HEK293 (cell line): ENCODE measurements around the gene PCDHGC4.

ENCODE experiments used
- CTCF ChIA-PET: fragments of 350-600 bp; formaldehyde crosslinking; extraction: SDS; loops from one replicate; lab custom pipeline; 2021; ENCODE audit warnings: antibody characterized with exemption; lab: Yijun Ruan, JAX
- POLR2A ChIA-PET: fragments of 300-600 bp; formaldehyde crosslinking; extraction: SDS; loops from one replicate; lab custom pipeline; 2020; ENCODE audit warnings: antibody characterized with exemption, inconsistent platforms; lab: Yijun Ruan, JAX
- H3K27ac ChIP-seq: fragments of 200-500 bp; sonication (Bioruptor generic); 2 replicates; pipeline ENCODE4 v1.5.1; 2014; ENCODE audit warnings: low read depth, low read length, control low read depth, inconsistent platforms; ENCODE audit errors: extremely low read depth
- H3K36me3 ChIP-seq, 2 experiments: fragments of 200-500 bp in 1 of 2; sonication (Bioruptor generic) in 1 of 2; 1 replicate in 1 of 2; 2 replicates in 1 of 2; pipeline ENCODE4 v1.5.1; 2014 to 2017; ENCODE audit warnings: inconsistent platforms in 2 of 2, low read length in 2 of 2; ENCODE audit not compliant: control insufficient read depth in 2 of 2, insufficient read depth in 1 of 2
- H3K4me1 ChIP-seq: fragments of 200-500 bp; sonication (Bioruptor generic); 2 replicates; pipeline ENCODE4 v1.5.1; 2014; ENCODE audit warnings: mild to moderate bottlenecking, low read length, inconsistent platforms; ENCODE audit not compliant: control insufficient read depth, insufficient read depth
- H3K4me3 ChIP-seq: 2 replicates; pipeline ENCODE4 v1.5.1; 2011; ENCODE audit warnings: low read depth, mild to moderate bottlenecking, control low read depth, low read length, moderate library complexity
- H3K9me3 ChIP-seq: fragments of 200-500 bp; sonication (Bioruptor generic); 2 replicates; pipeline ENCODE4 v1.5.1; 2014; ENCODE audit warnings: low read depth, low read length, inconsistent platforms; ENCODE audit not compliant: control insufficient read depth, insufficient read depth
- PRDM1 ChIP-seq: fragments of 450-650 bp; formaldehyde crosslinking; IDR thresholded peaks from 2 replicates; pipeline ENCODE4; 2016; ENCODE audit warnings: missing biosample characterization, missing genetic modification characterization
- RBAK ChIP-seq: fragments of 450-650 bp; formaldehyde crosslinking; IDR thresholded peaks from 2 replicates; pipeline ENCODE4 v1.5.1; 2016; ENCODE audit warnings: missing biosample characterization, missing genetic modification characterization
- SP2 ChIP-seq: fragments of 450-650 bp; formaldehyde crosslinking; IDR thresholded peaks from 2 replicates; pipeline ENCODE4 v1.5.1; 2016; ENCODE audit warnings: missing biosample characterization, missing genetic modification characterization
- SP7 ChIP-seq: fragments of 450-650 bp; formaldehyde crosslinking; IDR thresholded peaks from 2 replicates; pipeline ENCODE4 v1.5.1; 2016; ENCODE audit warnings: missing biosample characterization, missing genetic modification characterization
- ZBTB20 ChIP-seq: fragments of 450-650 bp; formaldehyde crosslinking; IDR thresholded peaks from 2 replicates; pipeline ENCODE4 v1.5.1; 2016; ENCODE audit warnings: missing biosample characterization, missing genetic modification characterization
- ZBTB8A ChIP-seq: fragments of 450-650 bp; formaldehyde crosslinking; IDR thresholded peaks from 2 replicates; pipeline ENCODE4 v1.5.1; 2016; ENCODE audit warnings: missing biosample characterization, missing genetic modification characterization
- ZFP69B ChIP-seq: fragments of 450-650 bp; formaldehyde crosslinking; IDR thresholded peaks from 2 replicates; pipeline ENCODE4 v1.5.1; 2016; ENCODE audit warnings: missing biosample characterization, missing genetic modification characterization
- ZNF10 ChIP-seq: fragments of 450-650 bp; formaldehyde crosslinking; IDR thresholded peaks from 2 replicates; pipeline ENCODE4 v1.5.1; 2017; ENCODE audit warnings: missing biosample characterization, missing genetic modification characterization
- ZNF133 ChIP-seq: fragments of 450-650 bp; formaldehyde crosslinking; IDR thresholded peaks from 2 replicates; pipeline ENCODE4 v1.5.1; 2016; ENCODE audit warnings: missing biosample characterization, missing genetic modification characterization
- ZNF138 ChIP-seq: fragments of 450-650 bp; formaldehyde crosslinking; IDR thresholded peaks from 2 replicates; pipeline ENCODE4 v1.5.1; 2016; ENCODE audit warnings: missing biosample characterization, missing genetic modification characterization, borderline replicate concordance
- ZNF175 ChIP-seq: fragments of 450-650 bp; formaldehyde crosslinking; IDR thresholded peaks from 2 replicates; pipeline ENCODE4 v1.5.1; 2016; ENCODE audit warnings: missing biosample characterization, missing genetic modification characterization
- ZNF654 ChIP-seq: fragments of 450-650 bp; formaldehyde crosslinking; IDR thresholded peaks from 2 replicates; pipeline ENCODE4 v1.5.1; 2016; ENCODE audit warnings: low read depth, missing biosample characterization, missing genetic modification characterization
- ZNF677 ChIP-seq: fragments of 450-650 bp; IDR thresholded peaks from 2 replicates; pipeline ENCODE4 v1.5.0; 2018; ENCODE audit warnings: missing biosample characterization, mild to moderate bottlenecking, missing genetic modification characterization, moderate library complexity
- ZNF707 ChIP-seq: fragments of 450-650 bp; formaldehyde crosslinking; IDR thresholded peaks from 2 replicates; pipeline ENCODE4 v1.5.1; 2016; ENCODE audit warnings: missing biosample characterization, missing genetic modification characterization
- ZNF785 ChIP-seq: fragments of 450-650 bp; formaldehyde crosslinking; IDR thresholded peaks from 2 replicates; pipeline ENCODE4 v1.5.1; 2016; ENCODE audit warnings: missing biosample characterization, missing genetic modification characterization
- TF ChIP-seq, protein P1 (sequence below): fragments of 450-650 bp; formaldehyde crosslinking; IDR thresholded peaks from 2 replicates; pipeline ENCODE4 v1.5.1; 2017; ENCODE audit warnings: missing biosample characterization, missing genetic modification characterization
- TF ChIP-seq, protein P2 (sequence below): sonication (generic); formaldehyde crosslinking; IDR thresholded peaks from 2 replicates; pipeline ENCODE4 v1.8.1; 2022; ENCODE audit warnings: mild to moderate bottlenecking, moderate library complexity, missing genetic modification reagents
- TF ChIP-seq, protein P3 (sequence below): IDR thresholded peaks from 2 replicates; pipeline ENCODE4 v1.6.1; 2011; ENCODE audit warnings: mild to moderate bottlenecking, low read depth, low read length, borderline replicate concordance
- TF ChIP-seq, protein P4 (sequence below): fragments of 450-650 bp; formaldehyde crosslinking; IDR thresholded peaks from 2 replicates; pipeline ENCODE4 v1.5.1; 2016; ENCODE audit warnings: missing biosample characterization, missing genetic modification characterization

PCDHGC4 gene

DNA sequence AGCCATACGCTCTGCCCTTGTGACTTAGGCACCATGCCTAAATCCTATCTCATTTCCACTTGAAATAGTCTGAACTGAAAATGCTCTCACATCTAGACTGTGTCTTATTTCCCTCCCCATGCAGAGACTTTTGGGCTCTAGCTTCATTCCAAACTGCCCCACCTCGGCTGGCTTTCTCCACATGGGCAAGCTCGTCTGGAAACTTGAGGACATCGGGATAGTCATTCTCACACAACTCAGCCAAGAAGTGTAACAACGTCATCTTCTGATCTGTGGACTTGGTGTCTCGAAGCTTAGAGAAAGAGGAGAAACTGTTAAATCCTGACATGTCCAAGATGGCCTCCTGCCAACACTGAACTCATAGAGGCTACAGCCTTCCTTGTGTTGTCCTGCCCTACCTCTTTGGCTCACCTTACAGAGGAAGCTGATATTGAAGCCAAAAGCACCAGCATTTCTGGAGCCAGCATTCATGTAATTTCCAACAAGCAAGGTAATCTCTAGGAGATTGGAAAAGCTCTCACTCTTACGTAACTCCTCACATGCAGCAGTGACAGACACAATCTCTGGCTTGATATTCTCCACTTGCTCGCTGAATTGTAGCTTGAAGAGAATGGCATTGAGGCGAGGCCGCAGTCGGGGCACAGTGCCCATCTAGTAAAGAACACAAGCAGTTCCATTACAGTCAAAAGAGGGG is 43.6 kb downstream of the PCDHGC4 start:
- ChIA-PET POLR2A (no interaction called here), CTCF (interaction anchor here (0.5 to 10.9 kb wide), 9 partner anchors 26 to 610 kb away, joined by 3 to 160 read pairs (median 4); partner anchors contain the start of genes PCDHGA10, PCDHGA11, PCDHGB7 and PCDHGC3)
- TF ChIP-seq ZNF785 (tag by site-specific recombination), result no peak
- H3K9me3 ChIP-seq, result no peaks in the 10 kb centered on the region
- H3K27ac ChIP-seq, result no peak overlapping the region
- no peak overlapping the region for H3K4me3 ChIP-seq
- peaks cover 33 to 81% of the 10 kb centered on the region in 2 experiments for H3K36me3 ChIP-seq
- H3K4me1 ChIP-seq, result peaks cover 3% of the 10 kb centered on the region; the same call in 1 of the 2 replicates

DNA sequence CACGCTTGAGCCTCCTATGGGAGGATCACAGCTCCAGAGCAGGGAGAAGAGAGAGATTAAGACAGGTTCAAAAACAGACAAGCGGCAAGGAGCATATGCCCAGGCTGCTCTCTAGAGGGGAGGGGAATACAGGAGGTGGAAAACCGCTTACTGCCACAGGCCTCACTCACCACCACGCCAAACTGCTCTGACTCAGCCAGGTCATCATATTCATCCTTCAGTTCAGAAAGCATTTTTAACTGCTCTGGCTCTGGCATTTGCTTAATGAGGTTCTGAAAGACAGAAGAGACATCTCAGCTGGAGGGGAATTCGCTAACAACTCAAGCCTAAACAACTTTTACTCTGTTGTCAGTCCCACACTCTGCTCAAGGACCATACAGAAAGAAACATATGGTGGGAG is 44.2 kb downstream of the PCDHGC4 start:
- Histone ChIP-seq H3K4me1 (peaks cover 3% of the 10 kb centered on the region; the same call in 1 of the 2 replicates), H3K9me3 (no peaks in the 10 kb centered on the region), H3K27ac (no peak overlapping the region), H3K36me3 (peaks cover 38 to 81% of the 10 kb centered on the region in 2 experiments), H3K4me3 (no peak overlapping the region)
- ChIA-PET POLR2A (no interaction called here), CTCF (interaction anchor here (0.5 to 10.9 kb wide), 4 partner anchors 26 to 136 kb away, joined by 3 to 160 read pairs (median 4); partner anchors contain the start of genes PCDHGA10, PCDHGA11 and PCDHGB7)
- TF ChIP-seq ZNF133 (tag by site-specific recombination) (no peak), RBAK (tag by site-specific recombination) (no peak), ZNF677 (tag by site-specific recombination) (no peak), ZNF138 (tag by site-specific recombination) (no peak), ZNF707 (no peak), SP7 (tag by site-specific recombination) (no peak)

DNA sequence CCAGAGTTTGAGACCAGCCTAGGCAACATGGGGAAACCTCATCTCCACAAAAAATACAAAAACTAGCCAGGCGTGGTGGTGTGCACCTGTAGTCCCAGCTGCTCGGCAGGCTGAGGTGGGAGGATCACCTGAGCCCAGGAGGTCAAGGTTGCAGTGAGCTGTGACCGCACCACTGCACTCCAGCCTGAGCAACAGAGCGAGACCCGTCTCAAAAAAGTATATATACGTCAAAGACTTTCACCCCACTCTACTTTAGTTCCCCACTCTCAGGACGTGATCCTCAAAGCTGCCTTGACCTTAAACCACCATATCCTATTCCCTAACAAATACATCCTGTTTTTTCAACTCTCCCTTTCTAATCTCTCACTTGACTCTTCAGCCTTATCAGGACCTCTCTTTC is 45.0 kb downstream of the PCDHGC4 start:
- TF ChIP-seq, protein P1, sequence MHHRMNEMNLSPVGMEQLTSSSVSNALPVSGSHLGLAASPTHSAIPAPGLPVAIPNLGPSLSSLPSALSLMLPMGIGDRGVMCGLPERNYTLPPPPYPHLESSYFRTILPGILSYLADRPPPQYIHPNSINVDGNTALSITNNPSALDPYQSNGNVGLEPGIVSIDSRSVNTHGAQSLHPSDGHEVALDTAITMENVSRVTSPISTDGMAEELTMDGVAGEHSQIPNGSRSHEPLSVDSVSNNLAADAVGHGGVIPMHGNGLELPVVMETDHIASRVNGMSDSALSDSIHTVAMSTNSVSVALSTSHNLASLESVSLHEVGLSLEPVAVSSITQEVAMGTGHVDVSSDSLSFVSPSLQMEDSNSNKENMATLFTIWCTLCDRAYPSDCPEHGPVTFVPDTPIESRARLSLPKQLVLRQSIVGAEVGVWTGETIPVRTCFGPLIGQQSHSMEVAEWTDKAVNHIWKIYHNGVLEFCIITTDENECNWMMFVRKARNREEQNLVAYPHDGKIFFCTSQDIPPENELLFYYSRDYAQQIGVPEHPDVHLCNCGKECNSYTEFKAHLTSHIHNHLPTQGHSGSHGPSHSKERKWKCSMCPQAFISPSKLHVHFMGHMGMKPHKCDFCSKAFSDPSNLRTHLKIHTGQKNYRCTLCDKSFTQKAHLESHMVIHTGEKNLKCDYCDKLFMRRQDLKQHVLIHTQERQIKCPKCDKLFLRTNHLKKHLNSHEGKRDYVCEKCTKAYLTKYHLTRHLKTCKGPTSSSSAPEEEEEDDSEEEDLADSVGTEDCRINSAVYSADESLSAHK (tag by site-specific recombination), result no peak
- TF ChIP-seq PRDM1 (tag by site-specific recombination) (no peak), ZBTB20 (tag by site-specific recombination) (no peak), ZNF654 (tag by site-specific recombination) (no peak), ZNF175 (no peak), SP7 (tag by site-specific recombination) (no peak), ZNF10 (tag by site-specific recombination) (no peak), ZNF138 (tag by site-specific recombination) (no peak), SP2 (tag by site-specific recombination) (no peak), ZBTB8A (tag by site-specific recombination) (no peak), ZFP69B (no peak)
- TF ChIP-seq, protein P2, sequence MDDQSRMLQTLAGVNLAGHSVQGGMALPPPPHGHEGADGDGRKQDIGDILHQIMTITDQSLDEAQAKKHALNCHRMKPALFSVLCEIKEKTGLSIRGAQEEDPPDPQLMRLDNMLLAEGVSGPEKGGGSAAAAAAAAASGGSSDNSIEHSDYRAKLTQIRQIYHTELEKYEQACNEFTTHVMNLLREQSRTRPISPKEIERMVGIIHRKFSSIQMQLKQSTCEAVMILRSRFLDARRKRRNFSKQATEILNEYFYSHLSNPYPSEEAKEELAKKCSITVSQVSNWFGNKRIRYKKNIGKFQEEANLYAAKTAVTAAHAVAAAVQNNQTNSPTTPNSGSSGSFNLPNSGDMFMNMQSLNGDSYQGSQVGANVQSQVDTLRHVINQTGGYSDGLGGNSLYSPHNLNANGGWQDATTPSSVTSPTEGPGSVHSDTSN (CRISPR knock-in tag), result no peak
- TF ChIP-seq, protein P3, sequence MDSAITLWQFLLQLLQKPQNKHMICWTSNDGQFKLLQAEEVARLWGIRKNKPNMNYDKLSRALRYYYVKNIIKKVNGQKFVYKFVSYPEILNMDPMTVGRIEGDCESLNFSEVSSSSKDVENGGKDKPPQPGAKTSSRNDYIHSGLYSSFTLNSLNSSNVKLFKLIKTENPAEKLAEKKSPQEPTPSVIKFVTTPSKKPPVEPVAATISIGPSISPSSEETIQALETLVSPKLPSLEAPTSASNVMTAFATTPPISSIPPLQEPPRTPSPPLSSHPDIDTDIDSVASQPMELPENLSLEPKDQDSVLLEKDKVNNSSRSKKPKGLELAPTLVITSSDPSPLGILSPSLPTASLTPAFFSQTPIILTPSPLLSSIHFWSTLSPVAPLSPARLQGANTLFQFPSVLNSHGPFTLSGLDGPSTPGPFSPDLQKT, result no peak
- TF ChIP-seq, protein P4, sequence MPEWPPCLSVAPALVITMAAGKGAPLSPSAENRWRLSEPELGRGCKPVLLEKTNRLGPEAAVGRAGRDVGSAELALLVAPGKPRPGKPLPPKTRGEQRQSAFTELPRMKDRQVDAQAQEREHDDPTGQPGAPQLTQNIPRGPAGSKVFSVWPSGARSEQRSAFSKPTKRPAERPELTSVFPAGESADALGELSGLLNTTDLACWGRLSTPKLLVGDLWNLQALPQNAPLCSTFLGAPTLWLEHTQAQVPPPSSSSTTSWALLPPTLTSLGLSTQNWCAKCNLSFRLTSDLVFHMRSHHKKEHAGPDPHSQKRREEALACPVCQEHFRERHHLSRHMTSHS (tag by site-specific recombination), result no peak
- TF ChIP-seq, all 188 proteins: peak for 0
- no peaks in the 10 kb centered on the region for H3K4me1 ChIP-seq
- H3K4me3 ChIP-seq, result no peak overlapping the region
- H3K36me3 ChIP-seq, result peaks cover 38 to 83% of the 10 kb centered on the region in 2 experiments
- CTCF ChIA-PET, result interaction anchor here (0.7 to 10.9 kb wide), 2 partner anchors 109 to 111 kb away, joined by 3 to 160 read pairs; partner anchors contain the start of genes PCDHGA11 and PCDHGB7
- POLR2A ChIA-PET, result no interaction called here
- no peak overlapping the region for H3K27ac ChIP-seq
- no peaks in the 10 kb centered on the region for H3K9me3 ChIP-seq
